ENCODE measurements around the gene MS4A7.

Gene MS4A7

GRCh38 chr11:60371386-60371785 lies 6.9 kb upstream of the MS4A7 start:
- no peak for DNase-seq (ENCODE audit: low read depth)

- DNase-seq (ENCODE audit: low read depth) = no peak
These were observed 6.5 kb upstream of the MS4A7 start for GRCh38 chr11:60371854-60372253.

- no peak for DNase-seq (ENCODE audit: low read depth)
These were observed 5.6 kb upstream of the MS4A7 start for GRCh38 chr11:60372767-60373166.

- DNase-seq (ENCODE audit: low read depth) = no peak
These were observed 3.0 kb upstream of the MS4A7 start for GRCh38 chr11:60375316-60375715.

- DNase-seq (ENCODE audit: low read depth) = no peak
These were observed 1.7 kb upstream of the MS4A7 start for GRCh38 chr11:60376601-60377000.

- DNase-seq (ENCODE audit: low read depth) = no peak
These were observed 763 bp upstream of the MS4A7 start for GRCh38 chr11:60377401-60378136.

GRCh38 chr11:60389279-60389910 lies 11.1 kb downstream of the MS4A7 start:
- no peak for DNase-seq (ENCODE audit: low read depth)

- DNase-seq (ENCODE audit: low read depth) = no peak
These were observed 12.1 kb downstream of the MS4A7 start for GRCh38 chr11:60390419-60390818.

- DNase-seq (ENCODE audit: low read depth) = no peak
These were observed 14.0 kb downstream of the MS4A7 start for GRCh38 chr11:60392361-60392760.

GRCh38 chr11:60393016-60393415 lies 14.7 kb downstream of the MS4A7 start:
- DNase-seq (ENCODE audit: low read depth) = no peak

- no peak for DNase-seq (ENCODE audit: low read depth)
These were observed 16.5 kb downstream of the MS4A7 start for GRCh38 chr11:60394666-60395380.

GRCh38 chr11:60396382-60396781 lies 18.1 kb downstream of the MS4A7 start, which contains the start of gene MS4A14:
MS4A14 (plus strand) TSS chr11:60396459; CDS start chr11:60396579, 120 bp downstream.
- no peak for DNase-seq (ENCODE audit: low read depth)

GRCh38 chr11:60396799-60397198 lies 18.5 kb downstream of the MS4A7 start:
- no peak for DNase-seq (ENCODE audit: low read depth)

- no peak for DNase-seq (ENCODE audit: low read depth)
These were observed 41.7 kb downstream of the MS4A7 start for GRCh38 chr11:60420015-60420414.

- DNase-seq (ENCODE audit: low read depth) = no peak
These were observed 44.3 kb downstream of the MS4A7 start for GRCh38 chr11:60422609-60423008.

GRCh38 chr11:60428517-60428916 lies 50.2 kb downstream of the MS4A7 start:
- no peak for DNase-seq (ENCODE audit: low read depth)

GRCh38 chr11:60429272-60429671 lies 50.9 kb downstream of the MS4A7 start, which contains the start of gene MS4A5:
MS4A5 (plus strand) TSS chr11:60429572; CDS start chr11:60429675, 103 bp downstream.
- DNase-seq (ENCODE audit: low read depth) = no peak

- no peak for DNase-seq (ENCODE audit: low read depth)
These were observed 52.9 kb downstream of the MS4A7 start for GRCh38 chr11:60431251-60431650.

- DNase-seq (ENCODE audit: low read depth) = no peak
These were observed 55.1 kb downstream of the MS4A7 start for GRCh38 chr11:60433401-60433800.

Measured in fibroblast of the conjunctiva (primary cell).